ENCODE data around the gene KHK. TPM values are rescaled to one million over a fixed set of nuclear protein-coding genes. Genes with fewer than 3 reads are reported as not detected.

Gene KHK
- polyA plus RNA-seq, 1 of the 3 experiments (the other 2 are of a cell fraction), result 10.3 TPM

DNA sequence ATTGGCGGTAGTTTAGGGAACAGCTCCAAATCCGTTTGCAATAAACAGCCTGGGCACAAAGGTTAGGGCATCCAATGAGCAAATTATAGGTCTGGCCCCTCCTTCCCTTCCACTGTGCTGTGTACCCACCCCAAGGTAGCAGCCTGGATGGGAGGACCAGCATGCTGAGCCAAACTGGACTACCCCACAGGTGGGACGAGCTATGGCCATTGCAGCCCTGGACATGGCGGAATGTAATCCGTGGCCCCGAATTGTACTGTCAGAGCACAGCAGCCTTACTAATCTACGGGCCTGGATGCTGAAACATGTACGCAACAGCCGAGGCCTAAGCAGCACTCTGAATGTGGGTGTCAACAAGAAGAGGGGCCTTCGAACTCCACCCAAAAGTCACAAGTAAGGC lies 28.4 kb upstream of the KHK start:
- Histone ChIP-seq H3K9me3 (no peaks in the 10 kb centered on the region), H3K4me3 (ENCODE audit: low read depth in 2 of 2, low read length in 1 of 2) (no peak overlapping the region), H4K20me1 (ENCODE audit: insufficient read depth) (no peaks in the 10 kb centered on the region), H3K9ac (no peak overlapping the region), H3K27me3 (ENCODE audit: insufficient read depth) (no peaks in the 10 kb centered on the region), H3K79me2 (ENCODE audit: insufficient read depth) (peaks cover 5% of the 10 kb centered on the region; the same call in 1 of the 2 replicates), H3K4me1 (ENCODE audit: control insufficient read depth in 1 of 2, insufficient read depth in 2 of 2, low read depth in 1 of 2, low read length in 1 of 2) (peaks cover 0 to 2% of the 10 kb centered on the region in 2 experiments; a peak in 1 of 4 replicates), H3K27ac (ENCODE audit: low read depth in 2 of 2, low read length in 1 of 2) (no peak overlapping the region), H3K4me2 (no peak overlapping the region), H3K36me3 (replicated peaks in 1 of 2; ENCODE audit: control insufficient read depth in 1 of 2, insufficient read depth in 2 of 2, low read length in 1 of 2) (peaks cover 13 to 65% of the 10 kb centered on the region in 2 experiments), H3K9me2 (no peaks in the 10 kb centered on the region), H2AFZ (ENCODE audit: low read depth) (no peak overlapping the region), H3F3A (replicated peaks; ENCODE audit: insufficient read depth) (peaks cover 4% of the 10 kb centered on the region)
- no peak for DNase-seq
- WGBS (ENCODE audit: low lambda C conversion rate), result 96% methylated on average over 10 of the region's 10 CpGs
- TF ChIP-seq, protein P1, sequence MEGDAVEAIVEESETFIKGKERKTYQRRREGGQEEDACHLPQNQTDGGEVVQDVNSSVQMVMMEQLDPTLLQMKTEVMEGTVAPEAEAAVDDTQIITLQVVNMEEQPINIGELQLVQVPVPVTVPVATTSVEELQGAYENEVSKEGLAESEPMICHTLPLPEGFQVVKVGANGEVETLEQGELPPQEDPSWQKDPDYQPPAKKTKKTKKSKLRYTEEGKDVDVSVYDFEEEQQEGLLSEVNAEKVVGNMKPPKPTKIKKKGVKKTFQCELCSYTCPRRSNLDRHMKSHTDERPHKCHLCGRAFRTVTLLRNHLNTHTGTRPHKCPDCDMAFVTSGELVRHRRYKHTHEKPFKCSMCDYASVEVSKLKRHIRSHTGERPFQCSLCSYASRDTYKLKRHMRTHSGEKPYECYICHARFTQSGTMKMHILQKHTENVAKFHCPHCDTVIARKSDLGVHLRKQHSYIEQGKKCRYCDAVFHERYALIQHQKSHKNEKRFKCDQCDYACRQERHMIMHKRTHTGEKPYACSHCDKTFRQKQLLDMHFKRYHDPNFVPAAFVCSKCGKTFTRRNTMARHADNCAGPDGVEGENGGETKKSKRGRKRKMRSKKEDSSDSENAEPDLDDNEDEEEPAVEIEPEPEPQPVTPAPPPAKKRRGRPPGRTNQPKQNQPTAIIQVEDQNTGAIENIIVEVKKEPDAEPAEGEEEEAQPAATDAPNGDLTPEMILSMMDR (IDR thresholded peaks at IDR 0.05), result no peak
- TF ChIP-seq RXRA (IDR thresholded peaks at IDR 0.05; ENCODE audit: borderline replicate concordance, low read depth) (no peak), YY1 (IDR thresholded peaks at IDR 0.05; ENCODE audit: low read depth) (no peak), FOXJ3 (CRISPR knock-in tag; IDR thresholded peaks at IDR 0.05) (no peak), FOXM1 (IDR thresholded peaks at IDR 0.05; ENCODE audit: low read depth) (no peak), RFX5 (IDR thresholded peaks at IDR 0.05; ENCODE audit: low read length) (no peak), GABPA (IDR thresholded peaks at IDR 0.05; ENCODE audit: low read depth) (no peak), NRF1 (IDR thresholded peaks at IDR 0.05; ENCODE audit: low read depth, low read length) (no peak), RCOR1 (IDR thresholded peaks at IDR 0.05; ENCODE audit: low read length) (no peak), RAD21 (IDR thresholded peaks at IDR 0.05; ENCODE audit: low read length) (no peak), JUND (IDR thresholded peaks at IDR 0.05) (no peak), EP300 (IDR thresholded peaks at IDR 0.05; ENCODE audit: borderline replicate concordance in 1 of 2, low read depth in 1 of 2, low read length in 1 of 2) (no peak), EZH2phosphoT487 (IDR thresholded peaks at IDR 0.05; ENCODE audit: borderline replicate concordance, low read depth) (no peak), CHD2 (IDR thresholded peaks at IDR 0.05; ENCODE audit: low read length, partially characterized antibody) (no peak)
- TF ChIP-seq, protein P2, sequence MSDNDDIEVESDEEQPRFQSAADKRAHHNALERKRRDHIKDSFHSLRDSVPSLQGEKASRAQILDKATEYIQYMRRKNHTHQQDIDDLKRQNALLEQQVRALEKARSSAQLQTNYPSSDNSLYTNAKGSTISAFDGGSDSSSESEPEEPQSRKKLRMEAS (IDR thresholded peaks at IDR 0.05; ENCODE audit: low read depth), result no peak
- TF ChIP-seq, protein P3, sequence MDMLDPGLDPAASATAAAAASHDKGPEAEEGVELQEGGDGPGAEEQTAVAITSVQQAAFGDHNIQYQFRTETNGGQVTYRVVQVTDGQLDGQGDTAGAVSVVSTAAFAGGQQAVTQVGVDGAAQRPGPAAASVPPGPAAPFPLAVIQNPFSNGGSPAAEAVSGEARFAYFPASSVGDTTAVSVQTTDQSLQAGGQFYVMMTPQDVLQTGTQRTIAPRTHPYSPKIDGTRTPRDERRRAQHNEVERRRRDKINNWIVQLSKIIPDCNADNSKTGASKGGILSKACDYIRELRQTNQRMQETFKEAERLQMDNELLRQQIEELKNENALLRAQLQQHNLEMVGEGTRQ (IDR thresholded peaks at IDR 0.05; ENCODE audit: borderline replicate concordance, low read depth, low read length), result no peak
- TF ChIP-seq, protein P4, sequence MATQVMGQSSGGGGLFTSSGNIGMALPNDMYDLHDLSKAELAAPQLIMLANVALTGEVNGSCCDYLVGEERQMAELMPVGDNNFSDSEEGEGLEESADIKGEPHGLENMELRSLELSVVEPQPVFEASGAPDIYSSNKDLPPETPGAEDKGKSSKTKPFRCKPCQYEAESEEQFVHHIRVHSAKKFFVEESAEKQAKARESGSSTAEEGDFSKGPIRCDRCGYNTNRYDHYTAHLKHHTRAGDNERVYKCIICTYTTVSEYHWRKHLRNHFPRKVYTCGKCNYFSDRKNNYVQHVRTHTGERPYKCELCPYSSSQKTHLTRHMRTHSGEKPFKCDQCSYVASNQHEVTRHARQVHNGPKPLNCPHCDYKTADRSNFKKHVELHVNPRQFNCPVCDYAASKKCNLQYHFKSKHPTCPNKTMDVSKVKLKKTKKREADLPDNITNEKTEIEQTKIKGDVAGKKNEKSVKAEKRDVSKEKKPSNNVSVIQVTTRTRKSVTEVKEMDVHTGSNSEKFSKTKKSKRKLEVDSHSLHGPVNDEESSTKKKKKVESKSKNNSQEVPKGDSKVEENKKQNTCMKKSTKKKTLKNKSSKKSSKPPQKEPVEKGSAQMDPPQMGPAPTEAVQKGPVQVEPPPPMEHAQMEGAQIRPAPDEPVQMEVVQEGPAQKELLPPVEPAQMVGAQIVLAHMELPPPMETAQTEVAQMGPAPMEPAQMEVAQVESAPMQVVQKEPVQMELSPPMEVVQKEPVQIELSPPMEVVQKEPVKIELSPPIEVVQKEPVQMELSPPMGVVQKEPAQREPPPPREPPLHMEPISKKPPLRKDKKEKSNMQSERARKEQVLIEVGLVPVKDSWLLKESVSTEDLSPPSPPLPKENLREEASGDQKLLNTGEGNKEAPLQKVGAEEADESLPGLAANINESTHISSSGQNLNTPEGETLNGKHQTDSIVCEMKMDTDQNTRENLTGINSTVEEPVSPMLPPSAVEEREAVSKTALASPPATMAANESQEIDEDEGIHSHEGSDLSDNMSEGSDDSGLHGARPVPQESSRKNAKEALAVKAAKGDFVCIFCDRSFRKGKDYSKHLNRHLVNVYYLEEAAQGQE (IDR thresholded peaks at IDR 0.05; ENCODE audit: low read depth, low read length), result no peak
- TF ChIP-seq, protein P5, sequence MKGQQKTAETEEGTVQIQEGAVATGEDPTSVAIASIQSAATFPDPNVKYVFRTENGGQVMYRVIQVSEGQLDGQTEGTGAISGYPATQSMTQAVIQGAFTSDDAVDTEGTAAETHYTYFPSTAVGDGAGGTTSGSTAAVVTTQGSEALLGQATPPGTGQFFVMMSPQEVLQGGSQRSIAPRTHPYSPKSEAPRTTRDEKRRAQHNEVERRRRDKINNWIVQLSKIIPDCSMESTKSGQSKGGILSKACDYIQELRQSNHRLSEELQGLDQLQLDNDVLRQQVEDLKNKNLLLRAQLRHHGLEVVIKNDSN (IDR thresholded peaks at IDR 0.05; ENCODE audit: borderline replicate concordance, low read depth), result no peak
- TF ChIP-seq, protein P6, sequence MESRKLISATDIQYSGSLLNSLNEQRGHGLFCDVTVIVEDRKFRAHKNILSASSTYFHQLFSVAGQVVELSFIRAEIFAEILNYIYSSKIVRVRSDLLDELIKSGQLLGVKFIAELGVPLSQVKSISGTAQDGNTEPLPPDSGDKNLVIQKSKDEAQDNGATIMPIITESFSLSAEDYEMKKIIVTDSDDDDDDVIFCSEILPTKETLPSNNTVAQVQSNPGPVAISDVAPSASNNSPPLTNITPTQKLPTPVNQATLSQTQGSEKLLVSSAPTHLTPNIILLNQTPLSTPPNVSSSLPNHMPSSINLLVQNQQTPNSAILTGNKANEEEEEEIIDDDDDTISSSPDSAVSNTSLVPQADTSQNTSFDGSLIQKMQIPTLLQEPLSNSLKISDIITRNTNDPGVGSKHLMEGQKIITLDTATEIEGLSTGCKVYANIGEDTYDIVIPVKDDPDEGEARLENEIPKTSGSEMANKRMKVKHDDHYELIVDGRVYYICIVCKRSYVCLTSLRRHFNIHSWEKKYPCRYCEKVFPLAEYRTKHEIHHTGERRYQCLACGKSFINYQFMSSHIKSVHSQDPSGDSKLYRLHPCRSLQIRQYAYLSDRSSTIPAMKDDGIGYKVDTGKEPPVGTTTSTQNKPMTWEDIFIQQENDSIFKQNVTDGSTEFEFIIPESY (IDR thresholded peaks at IDR 0.05; ENCODE audit: borderline replicate concordance, low read depth), result no peak
- CTCF ChIA-PET, result interaction anchor here (0.5 to 18.5 kb wide), 8 partner anchors 11 to 221 kb away, joined by 3 to 227 read pairs (median 6); partner anchors contain the start of genes EMILIN1 and KHK
- POLR2A ChIA-PET, result interaction anchor here (0.6 to 3.8 kb wide), 7 partner anchors 7 to 669 kb away, joined by 3 to 26 read pairs (median 3); partner anchors contain the start of genes AGBL5 and OST4

Data from SK-N-SH (cell line).